WERI-Rb-1 (cell line): Measurements from ENCODE around the gene PRRX2.

Source experiments
- DNase-seq: peaks from one replicate; pipeline ENCODE4 v3.0.0-alpha.2; 2020
- H3K27ac ChIP-seq: fragments of 250-450 bp; sonication (Bioruptor Pico); 2 replicates; pipeline ENCODE4 v1.5.1; 2020; ENCODE audit warnings: mild to moderate bottlenecking, moderate library complexity
- H3K27me3 ChIP-seq: fragments of 250-450 bp; sonication (Bioruptor Pico); 2 replicates; pipeline ENCODE4 v1.5.1; 2021; ENCODE audit warnings: mild to moderate bottlenecking, low read depth, moderate library complexity; ENCODE audit not compliant: insufficient read depth, severe bottlenecking
- H3K36me3 ChIP-seq: fragments of 250-450 bp; sonication (Bioruptor Pico); 2 replicates; pipeline ENCODE4 v1.5.1; 2020; ENCODE audit warnings: mild to moderate bottlenecking, moderate library complexity
- H3K4me3 ChIP-seq: 2 replicates; pipeline ENCODE4 v1.5.1; 2011; ENCODE audit warnings: low read depth, mild to moderate bottlenecking, control low read depth, low read length
- H3K9me3 ChIP-seq: fragments of 250-450 bp; sonication (Bioruptor Pico); 2 replicates; pipeline ENCODE4 v1.5.1; 2021; ENCODE audit warnings: mild to moderate bottlenecking, moderate library complexity; ENCODE audit not compliant: severe bottlenecking
- TF ChIP-seq, protein P1 (sequence below): IDR thresholded peaks from 2 replicates; pipeline ENCODE4 v1.5.1; 2011; ENCODE audit warnings: low read depth, mild to moderate bottlenecking, control low read depth, inconsistent platforms, low read length

The PRRX2 gene

DNA sequence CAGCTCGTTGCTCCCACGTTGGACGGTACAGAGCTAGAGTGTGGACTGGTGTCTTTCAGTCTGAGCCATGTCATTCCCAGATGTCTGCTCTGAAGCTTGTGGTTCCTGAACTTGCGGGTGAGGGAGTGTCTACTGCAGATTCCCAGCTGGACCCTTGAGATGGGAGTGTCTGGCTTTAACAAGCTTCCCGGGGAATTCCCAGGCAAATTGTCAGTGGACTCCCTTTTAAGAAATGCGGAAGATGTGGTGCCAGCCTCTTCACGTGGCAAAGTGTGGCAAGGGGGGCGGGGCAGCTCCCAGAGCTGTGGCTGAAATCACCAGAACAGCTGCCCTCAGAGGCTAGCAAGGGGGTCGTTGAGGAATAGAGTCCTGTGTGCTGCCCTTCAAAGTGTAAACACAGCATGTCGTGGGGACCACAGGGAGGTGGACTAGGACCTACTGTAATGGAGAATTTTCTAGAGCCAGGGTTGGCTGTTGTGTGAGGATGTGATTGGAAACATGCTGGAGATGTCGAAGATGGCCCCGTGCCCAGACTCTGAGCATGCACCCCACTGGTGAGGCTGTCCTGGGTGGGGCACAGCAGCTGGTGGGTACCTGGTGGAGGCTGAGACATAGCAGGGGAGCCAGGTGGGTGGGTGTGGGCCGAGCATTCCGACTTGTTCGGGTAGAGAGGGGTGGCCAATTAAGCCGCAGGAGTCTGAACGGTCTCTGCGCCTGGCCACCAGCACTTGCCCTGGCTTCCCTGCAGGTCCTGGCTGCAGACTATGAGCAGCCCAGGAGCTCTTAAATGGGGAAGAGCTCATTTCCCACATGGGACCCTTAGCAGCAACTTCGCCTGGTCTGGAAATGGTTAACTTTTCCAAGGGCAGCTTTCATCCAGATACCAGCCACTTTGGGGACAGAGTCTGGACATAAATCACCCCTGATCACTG, 37.4 kb downstream of the PRRX2 start:
- Histone ChIP-seq H3K4me3 (no peak overlapping the region), H3K27me3 (no peaks in the 10 kb centered on the region), H3K36me3 (no peaks in the 10 kb centered on the region), H3K27ac (no peak overlapping the region), H3K9me3 (no peaks in the 10 kb centered on the region)
- no peak for DNase-seq
- TF ChIP-seq, protein P1, sequence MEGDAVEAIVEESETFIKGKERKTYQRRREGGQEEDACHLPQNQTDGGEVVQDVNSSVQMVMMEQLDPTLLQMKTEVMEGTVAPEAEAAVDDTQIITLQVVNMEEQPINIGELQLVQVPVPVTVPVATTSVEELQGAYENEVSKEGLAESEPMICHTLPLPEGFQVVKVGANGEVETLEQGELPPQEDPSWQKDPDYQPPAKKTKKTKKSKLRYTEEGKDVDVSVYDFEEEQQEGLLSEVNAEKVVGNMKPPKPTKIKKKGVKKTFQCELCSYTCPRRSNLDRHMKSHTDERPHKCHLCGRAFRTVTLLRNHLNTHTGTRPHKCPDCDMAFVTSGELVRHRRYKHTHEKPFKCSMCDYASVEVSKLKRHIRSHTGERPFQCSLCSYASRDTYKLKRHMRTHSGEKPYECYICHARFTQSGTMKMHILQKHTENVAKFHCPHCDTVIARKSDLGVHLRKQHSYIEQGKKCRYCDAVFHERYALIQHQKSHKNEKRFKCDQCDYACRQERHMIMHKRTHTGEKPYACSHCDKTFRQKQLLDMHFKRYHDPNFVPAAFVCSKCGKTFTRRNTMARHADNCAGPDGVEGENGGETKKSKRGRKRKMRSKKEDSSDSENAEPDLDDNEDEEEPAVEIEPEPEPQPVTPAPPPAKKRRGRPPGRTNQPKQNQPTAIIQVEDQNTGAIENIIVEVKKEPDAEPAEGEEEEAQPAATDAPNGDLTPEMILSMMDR, result no peak

DNA sequence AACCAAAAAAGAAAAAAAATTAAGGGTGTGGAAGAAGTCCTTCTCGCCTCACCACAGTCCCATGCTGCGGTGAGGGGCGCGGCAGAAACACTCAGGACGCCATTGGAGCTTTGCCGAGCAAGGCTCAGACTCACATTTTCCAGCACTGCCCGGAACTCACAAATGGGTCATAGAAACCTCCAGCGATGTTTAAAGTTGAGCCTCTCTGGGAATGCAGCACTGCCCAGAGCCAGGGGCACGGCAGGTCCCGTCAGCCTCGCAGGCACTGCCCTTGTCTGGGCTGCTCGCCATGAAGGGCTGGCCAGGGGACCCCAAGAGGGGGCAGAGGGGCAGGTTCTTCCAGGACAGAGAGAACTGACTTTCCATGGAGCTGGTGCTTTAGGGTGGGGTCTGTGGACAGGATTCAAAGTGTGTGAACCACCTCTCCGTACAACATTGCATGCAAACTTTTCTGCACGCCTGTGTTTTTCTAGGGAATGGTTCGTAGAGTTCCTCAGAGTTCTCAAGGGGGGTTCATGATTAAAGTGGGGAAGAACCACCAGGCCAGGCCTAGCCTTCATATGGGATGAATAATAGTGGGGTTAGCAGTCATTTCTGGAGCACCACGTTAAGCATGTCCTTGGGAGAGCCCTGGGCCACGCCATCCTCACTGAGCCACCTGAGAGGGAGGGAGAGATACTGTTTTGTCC, 38.4 kb downstream of the PRRX2 start:
- Histone ChIP-seq H3K27ac (no peak overlapping the region), H3K27me3 (no peaks in the 10 kb centered on the region)

DNA sequence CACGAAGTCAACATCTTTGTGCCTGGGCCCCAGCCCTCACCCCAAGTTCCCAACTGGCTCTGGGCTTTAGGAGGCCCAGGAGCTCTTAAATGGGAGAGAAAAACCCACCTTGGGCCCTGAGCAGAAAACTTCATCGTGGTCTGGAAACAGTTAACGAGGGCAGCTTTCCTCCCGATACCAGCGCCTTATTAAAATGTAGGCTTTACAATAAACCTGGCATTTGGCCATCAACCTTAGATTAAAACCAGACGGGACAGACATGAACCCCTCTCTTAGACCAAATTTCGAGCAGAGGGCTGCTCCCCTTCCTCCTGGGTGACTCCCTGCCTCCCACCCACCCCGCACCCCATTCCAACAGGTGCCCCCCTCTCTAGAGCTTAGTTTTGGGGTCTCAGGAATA, 39.4 kb downstream of the PRRX2 start:
- TF ChIP-seq, protein P1, result no peak

More for the DNA sequence above, 38.4 kb downstream of the PRRX2 start:
- TF ChIP-seq, protein P1, result no peak
- no peaks in the 10 kb centered on the region for H3K9me3 ChIP-seq
- H3K4me3 ChIP-seq, result no peak overlapping the region
- no peaks in the 10 kb centered on the region for H3K36me3 ChIP-seq
- DNase-seq, result no peak

DNA sequence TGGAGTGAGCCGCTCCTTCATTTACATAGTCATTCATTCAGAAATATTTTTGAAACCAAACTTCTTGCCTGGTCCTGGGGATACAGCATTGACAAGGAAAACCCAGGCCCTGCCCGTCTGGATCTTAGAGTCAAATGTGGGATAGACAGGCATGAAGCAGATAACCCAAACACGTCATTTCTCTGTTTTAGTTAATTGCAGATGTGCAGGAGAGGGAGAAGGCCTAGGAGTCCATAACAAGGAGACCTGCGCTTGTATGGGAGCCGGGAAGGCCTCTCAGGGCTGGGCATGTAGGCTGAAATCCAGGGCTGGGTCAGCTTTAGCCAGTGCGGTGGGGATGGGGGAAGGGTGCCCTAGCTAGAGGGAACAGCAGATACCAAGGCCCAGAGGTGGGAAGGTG, 43.3 kb downstream of the PRRX2 start:
- Histone ChIP-seq H3K27me3 (no peaks in the 10 kb centered on the region), H3K27ac (no peak overlapping the region), H3K9me3 (no peaks in the 10 kb centered on the region), H3K36me3 (no peaks in the 10 kb centered on the region), H3K4me3 (no peak overlapping the region)
- TF ChIP-seq, protein P1, result no peak
- DNase-seq, result no peak

More for the DNA sequence above, 39.4 kb downstream of the PRRX2 start:
- H3K4me3 ChIP-seq, result no peak overlapping the region
- H3K27me3 ChIP-seq, result no peaks in the 10 kb centered on the region
- H3K27ac ChIP-seq, result no peak overlapping the region
- no peaks in the 10 kb centered on the region for H3K9me3 ChIP-seq
- DNase-seq, result no peak
- H3K36me3 ChIP-seq, result no peaks in the 10 kb centered on the region

DNA sequence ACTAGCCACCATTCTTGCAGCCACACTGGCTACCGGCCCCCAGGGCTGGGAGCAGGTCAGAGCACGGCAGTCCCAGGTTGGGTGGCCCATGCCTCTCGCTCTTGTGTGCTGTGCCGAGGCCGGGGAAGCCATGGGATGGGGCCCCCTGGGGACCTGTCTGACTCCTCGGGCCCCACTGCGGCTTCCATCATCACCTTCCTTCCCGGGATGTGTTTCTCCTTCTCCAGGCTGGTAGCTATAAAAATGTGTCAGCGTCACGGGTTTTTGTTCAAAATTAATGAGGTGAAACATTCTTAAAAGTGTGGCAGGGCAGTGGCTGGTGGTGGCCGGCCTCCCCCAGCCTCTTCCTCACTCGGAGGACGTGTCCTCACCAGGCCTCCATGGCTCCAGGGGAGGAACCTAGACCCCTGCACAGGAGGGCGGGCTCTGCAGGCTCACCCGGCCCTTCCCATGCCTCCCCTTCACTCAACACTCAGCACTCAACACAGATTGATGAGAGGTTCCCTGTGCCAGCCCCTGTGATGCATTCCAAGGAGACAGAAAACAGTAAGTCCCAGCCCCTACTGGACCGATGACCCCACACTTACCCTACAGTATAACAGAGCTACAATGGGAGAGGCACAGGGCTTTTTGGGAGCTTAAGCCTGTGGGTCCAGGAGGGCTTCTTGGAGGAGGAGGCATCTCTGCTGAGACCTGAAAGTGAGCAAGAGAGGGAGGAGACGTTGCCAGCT, 44.2 kb downstream of the PRRX2 start:
- no peak for DNase-seq
- Histone ChIP-seq H3K9me3 (no peaks in the 10 kb centered on the region), H3K27me3 (no peaks in the 10 kb centered on the region), H3K4me3 (no peak overlapping the region), H3K36me3 (no peaks in the 10 kb centered on the region), H3K27ac (no peak overlapping the region)
- TF ChIP-seq, protein P1, result no peak
